Activated CD4-positive, CD25-positive, alpha-beta regulatory T cell treated with anti-CD3 and anti-CD28 coated beads, Interleukin-2, amount 50 U/mL, for 72 hours (primary cell): Measurements from ENCODE around the gene IGFBP7.

ENCODE experiments used
- DNase-seq: peaks from one replicate; pipeline ENCODE4 v3.0.0; 2021

Gene IGFBP7

GRCh38 chr4:57109847-57110639, at the start of gene IGFBP7:
IGFBP7 (minus strand) TSS chr4:57110385; CDS start chr4:57110351, 34 bp downstream.
- DNase-seq = no peak

GRCh38 chr4:57159866-57160265, 49.7 kb upstream of the IGFBP7 start:
- no peak for DNase-seq

- DNase-seq = no peak
Measured at GRCh38 chr4:57158762-57159161, 48.6 kb upstream of the IGFBP7 start.

GRCh38 chr4:57158221-57158620, 48.0 kb upstream of the IGFBP7 start:
- DNase-seq = no peak

DNA sequence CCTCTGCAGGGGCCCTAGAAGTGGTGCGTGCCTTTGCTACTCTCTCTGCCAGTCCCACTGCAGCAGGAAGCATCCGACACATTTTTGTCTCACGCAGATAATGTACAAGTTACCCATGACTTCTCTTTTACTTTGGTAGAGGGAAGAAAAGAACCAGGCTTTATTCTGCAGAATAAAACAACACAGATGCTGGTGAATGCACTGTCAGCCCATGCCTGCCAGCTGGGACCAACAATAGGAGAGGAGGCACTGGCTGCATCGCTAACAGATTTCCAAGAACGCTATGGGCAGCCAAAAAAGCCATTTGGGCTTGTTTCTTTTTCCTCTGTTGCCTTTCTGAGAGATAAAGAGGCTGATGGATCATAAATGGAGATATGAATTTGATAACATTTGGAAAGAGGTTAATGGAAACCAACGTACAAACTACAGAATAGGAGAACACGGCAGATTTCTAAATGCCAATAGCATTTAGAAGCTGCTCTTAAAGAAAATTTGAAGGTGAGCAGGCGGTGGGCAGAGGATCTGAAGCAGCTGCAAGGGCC, 47.5 kb upstream of the IGFBP7 start:
- no peak for DNase-seq

DNA sequence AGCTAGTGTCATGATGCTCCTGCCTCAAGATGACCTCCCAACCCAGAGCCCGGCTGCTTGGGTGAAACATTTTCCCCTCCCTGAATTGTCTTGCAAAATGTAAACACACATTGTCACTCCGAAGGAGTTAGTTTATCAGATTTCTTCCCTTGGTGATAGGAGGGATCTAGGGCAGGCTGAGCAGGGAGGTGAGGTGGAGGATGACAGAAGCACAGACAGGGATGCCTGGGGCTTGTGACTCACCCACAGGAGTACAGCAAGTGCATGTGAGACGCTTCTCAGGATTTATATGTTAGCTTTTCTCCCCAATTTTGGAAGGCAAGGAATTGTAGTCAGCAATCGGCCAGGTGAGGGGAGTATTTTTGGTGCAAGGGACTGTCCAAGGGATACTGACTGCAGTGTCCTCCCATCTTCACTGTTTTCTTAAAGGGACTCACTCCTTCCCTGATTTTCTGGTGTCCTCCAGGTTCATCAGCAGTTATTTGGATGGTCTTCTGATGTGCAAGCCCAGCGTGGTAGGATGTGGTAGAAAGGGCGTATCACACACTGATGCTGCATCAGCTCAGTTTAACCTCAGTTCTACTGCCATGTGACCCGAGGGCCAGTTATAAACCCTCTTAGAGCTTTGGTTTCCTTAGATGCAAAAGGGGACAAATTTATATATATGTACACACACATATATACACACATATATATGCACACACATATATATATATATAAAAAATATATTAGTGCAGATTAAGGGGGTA, 46.2 kb upstream of the IGFBP7 start:
- DNase-seq = no peak

- no peak for DNase-seq
Measured at GRCh38 chr4:57154926-57155325, 44.7 kb upstream of the IGFBP7 start.

- DNase-seq = no peak
Measured at GRCh38 chr4:57154191-57154590, 44.0 kb upstream of the IGFBP7 start.

DNA sequence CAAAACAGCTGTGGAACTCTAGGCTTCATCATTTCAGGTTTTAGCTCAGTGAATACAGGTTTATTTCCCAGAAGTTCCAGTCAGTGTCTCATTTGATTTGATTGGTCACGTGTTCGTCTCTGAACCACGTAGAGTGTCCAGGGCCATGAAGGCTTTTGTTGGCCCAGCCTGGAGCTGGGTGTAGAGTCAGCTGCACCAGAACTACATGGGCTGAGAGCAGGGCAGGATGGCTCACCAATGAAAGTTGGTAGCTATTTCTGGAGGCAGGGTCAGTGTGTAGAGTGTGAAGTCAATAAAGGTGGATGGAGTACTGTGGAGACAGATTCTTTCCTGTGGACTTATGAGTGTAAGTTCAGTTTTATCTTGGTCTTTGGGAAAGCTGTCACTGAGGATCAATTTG, 43.0 kb upstream of the IGFBP7 start:
- no peak for DNase-seq

GRCh38 chr4:57151481-57151880, 41.3 kb upstream of the IGFBP7 start:
- no peak for DNase-seq

DNA sequence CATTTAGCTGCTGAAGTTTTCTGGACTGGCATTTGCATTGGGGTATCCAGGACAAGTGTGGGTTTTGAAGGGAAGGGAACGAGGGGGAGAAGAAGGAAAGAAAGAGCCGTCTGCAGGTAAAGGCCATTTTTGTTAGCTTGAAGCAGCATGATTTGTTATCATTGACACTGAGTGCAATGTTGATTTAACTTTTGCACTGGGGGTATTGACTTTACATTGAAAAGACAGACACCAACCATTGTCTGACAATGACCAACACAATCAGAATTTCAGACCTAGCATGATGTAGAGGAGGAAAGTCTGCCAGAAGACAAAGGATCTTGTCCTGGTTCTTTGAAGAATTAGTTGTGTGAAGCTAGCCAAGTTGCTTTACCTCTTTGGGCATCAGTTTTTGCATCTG, 39.6 kb upstream of the IGFBP7 start:
- DNase-seq = no peak

GRCh38 chr4:57148831-57149505, 38.8 kb upstream of the IGFBP7 start:
- no peak for DNase-seq

DNA sequence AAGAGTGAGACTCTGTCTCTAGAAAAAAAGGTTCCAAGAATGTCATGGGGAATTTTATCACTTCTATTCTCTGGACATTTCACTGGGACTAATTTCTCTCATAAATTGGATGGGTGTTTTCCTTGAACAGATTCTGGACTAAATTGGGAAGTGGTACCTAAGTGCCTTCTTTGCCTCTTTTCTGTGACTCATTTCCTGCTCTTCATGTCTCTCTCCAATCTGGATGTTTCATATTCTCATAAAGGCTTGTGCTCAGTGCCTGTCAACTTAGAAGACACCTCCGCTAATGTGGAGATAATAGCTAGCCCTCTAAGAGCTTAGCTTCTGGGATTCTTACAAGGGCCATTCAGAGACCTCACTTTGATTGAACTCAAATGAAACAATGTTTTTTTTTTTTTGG, 38.0 kb upstream of the IGFBP7 start:
- no peak for DNase-seq

DNA sequence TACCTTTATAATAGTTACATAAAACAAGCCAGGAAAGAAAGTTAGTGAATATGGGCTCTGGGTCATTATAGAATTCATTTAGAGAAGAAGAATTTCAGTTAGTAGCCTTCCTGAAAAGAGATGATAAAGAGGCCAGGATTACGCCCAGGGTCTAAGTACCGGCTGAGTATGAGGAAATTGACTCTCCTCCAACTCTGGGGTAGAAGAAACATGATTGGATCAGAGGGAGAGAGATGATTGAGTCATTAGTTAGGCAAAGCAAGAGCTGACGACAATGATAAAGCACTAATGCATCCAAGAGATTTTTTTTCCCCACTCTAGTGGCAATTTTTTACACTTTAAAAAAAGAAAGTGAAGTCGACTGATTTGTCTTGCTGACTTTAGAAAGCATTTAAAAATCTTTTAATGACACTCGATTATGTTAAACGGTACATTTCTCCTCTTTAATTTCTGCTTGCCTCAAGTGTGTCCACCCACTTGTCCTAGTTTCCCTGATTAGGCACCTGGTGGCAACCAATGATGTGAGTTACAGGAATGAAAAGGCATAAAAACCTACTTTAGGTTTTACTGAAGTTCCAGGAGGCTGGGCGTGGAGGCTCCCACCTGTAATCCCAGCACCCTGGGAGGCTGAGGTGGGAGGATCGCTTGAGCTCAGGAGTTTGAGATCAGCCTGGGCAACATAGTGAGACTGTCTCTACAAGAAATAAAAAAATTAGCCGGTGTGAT, 37.3 kb upstream of the IGFBP7 start:
- no peak for DNase-seq

DNA sequence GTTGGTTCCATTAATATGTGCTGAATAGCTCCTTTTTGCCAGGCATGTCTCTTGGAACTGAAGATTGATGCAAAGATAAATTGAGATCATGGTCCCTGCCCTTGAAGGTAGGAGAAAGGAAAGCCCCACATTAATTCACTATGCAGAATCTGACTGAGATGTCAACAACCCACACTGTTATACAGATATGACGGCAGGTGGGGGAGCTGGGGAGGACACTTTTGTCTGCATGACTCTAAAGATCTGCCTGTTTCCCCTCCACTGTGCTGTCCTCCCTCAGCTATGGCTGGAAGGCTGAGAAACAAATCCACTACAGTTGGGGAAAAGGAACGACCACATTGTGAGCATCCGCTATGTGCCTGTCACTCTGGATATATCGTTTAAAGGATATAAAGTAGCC, 36.3 kb upstream of the IGFBP7 start:
- DNase-seq = no peak

- DNase-seq = no peak
Measured at GRCh38 chr4:57144466-57144865, 34.3 kb upstream of the IGFBP7 start.

- DNase-seq = no peak
Measured at GRCh38 chr4:57139783-57140182, 29.6 kb upstream of the IGFBP7 start.

DNA sequence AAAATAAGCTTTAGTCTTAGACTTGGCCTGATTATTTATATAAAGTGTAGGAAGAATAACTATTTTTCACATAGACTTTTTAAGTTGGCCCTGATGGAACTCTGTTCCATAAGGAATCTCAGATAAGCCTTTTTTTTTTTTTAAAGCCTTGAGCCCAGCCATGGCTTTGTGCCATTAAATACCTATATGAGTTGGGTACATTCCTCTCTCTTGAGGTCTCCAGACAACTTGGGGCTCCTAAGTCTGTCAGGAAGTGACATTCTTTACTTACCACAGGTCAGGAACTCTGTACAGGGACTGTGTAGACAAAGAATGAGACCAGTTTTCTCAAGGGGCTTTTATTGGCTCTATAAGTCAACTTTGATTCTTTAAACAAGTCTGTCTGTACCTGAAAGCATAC, 27.1 kb upstream of the IGFBP7 start:
- DNase-seq = no peak

- DNase-seq = no peak
Measured at GRCh38 chr4:57136281-57136680, 26.1 kb upstream of the IGFBP7 start.

DNA sequence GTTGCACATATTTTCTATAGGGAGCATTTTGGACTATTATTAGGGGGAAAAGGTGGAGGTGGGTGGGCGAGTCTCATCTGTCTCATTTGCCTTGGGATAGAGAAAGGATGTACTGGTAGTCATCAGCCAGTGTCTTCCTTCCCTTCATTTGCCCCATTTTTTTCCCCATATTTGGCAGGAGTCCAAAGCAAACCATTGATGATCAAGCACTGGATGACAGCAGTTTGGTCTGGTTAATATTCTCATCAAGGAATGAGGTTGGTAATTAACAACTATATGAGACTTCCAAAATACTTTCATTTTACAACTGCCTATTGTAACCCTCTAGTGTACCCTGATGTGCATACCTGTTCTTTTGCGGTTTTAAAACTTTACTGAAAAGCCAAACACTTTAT, 22.6 kb upstream of the IGFBP7 start:
- DNase-seq = no peak

DNA sequence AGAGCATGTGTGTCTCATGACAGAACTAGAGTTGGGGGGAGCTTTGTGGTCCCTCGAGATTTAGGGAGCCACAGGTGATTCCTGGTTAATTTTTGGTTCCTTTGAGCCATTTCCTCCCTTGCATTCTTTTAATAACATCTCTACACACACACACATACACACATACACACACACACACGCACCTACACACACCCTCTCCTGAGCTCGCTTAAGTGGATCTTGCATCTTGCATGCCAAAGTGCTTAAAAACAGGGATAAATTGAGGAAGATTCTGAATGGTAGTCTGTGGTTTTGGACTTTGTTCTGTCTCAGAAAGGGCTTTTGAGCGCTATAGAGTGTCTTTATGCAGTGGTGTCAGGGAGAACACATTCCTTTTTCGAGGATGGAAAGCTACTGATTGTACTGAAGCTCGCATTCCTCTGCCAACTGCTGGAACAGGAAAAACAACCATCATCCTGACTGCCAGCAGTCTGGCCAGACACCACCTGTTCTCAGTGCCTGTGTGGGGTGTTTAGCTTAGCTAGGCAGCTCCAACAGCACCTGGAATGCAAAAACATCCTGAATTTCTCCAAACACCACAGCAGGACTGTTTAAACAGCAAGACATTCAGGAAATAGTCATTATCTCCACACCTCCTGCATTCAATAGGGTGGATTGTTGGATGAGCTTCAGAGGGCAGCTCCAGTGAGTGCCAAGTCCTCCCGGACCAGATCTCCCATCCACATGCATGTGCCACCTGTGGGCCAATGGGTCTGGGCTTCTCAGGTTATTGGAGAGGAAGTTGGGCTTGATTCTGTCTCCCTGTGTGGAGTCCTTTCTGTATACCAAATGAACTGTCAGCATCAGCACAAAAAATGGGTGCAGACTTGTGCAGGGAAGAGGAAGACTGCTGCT, 21.9 kb upstream of the IGFBP7 start:
- DNase-seq = no peak

GRCh38 chr4:57129477-57129876, 19.3 kb upstream of the IGFBP7 start:
- no peak for DNase-seq
